Natural killer cell (primary cell): ENCODE data around the gene CCNDBP1. TPM values are rescaled to one million over a fixed set of nuclear protein-coding genes. Genes with fewer than 3 reads are reported as not detected.
A peak's percentile ranks its signal among the peaks of the same experiment; 100 is the strongest.
"Not testable (repeated sequence)": the region's sequence is repeated elsewhere in the genome, so short reads cannot be mapped to it uniquely, and the experiment has no call there.

ENCODE experiments used
- ATAC-seq, 3 donors: fragments of 150-1000 bp in 2 of 3; fragments of 200-7000 bp in 1 of 3; cut with Tn5 transposase; 1 replicate in 1 of 3; 2 replicates in 2 of 3; pipeline ENCODE4 v1.10.0; 2021; ENCODE audit warnings: mild to moderate bottlenecking in 2 of 3, moderate library complexity in 2 of 3
- DNase-seq, 2 donors: peaks; one replicate each; pipeline versions ENCODE4 v3.0.0 to v3.0.0-alpha.2; 2013 to 2021; ENCODE audit warnings: mixed read lengths in 1 of 2
- H3K27ac ChIP-seq: one replicate; pipeline ENCODE4 v1.5.1; 2013; ENCODE audit warnings: mild to moderate bottlenecking, low read length
- H3K27me3 ChIP-seq: one replicate; pipeline ENCODE4 v1.6.1; 2013; ENCODE audit warnings: low read length; ENCODE audit not compliant: control insufficient read depth, insufficient read depth
- H3K36me3 ChIP-seq: one replicate; pipeline ENCODE4 v1.6.1; 2013; ENCODE audit warnings: low read length; ENCODE audit not compliant: control insufficient read depth, insufficient read depth
- H3K4me1 ChIP-seq: one replicate; pipeline ENCODE4 v1.6.1; 2013; ENCODE audit warnings: low read length; ENCODE audit not compliant: control insufficient read depth, insufficient read depth
- H3K4me3 ChIP-seq: one replicate; pipeline ENCODE4 v1.5.1; 2013; ENCODE audit warnings: low read length
- H3K9me3 ChIP-seq: one replicate; pipeline ENCODE4 v1.6.1; 2013; ENCODE audit warnings: low read length; ENCODE audit not compliant: control insufficient read depth, insufficient read depth
- H3K27ac Mint-ChIP-seq, 2 donors: one replicate each; pipeline ENCODE4 v1.8.0; 2022; ENCODE audit warnings: mild to moderate bottlenecking in 2 of 2, mixed read lengths in 2 of 2, moderate library complexity in 1 of 2
- H3K27me3 Mint-ChIP-seq, 2 donors: one replicate each; pipeline ENCODE4 v1.8.0; 2022; ENCODE audit warnings: low read depth in 2 of 2, mixed read lengths in 2 of 2
- H3K36me3 Mint-ChIP-seq: one replicate; pipeline ENCODE4 v1.8.0; 2022; ENCODE audit warnings: mixed read lengths
- H3K4me1 Mint-ChIP-seq, 2 donors: one replicate each; pipeline ENCODE4 v1.8.0; 2022; ENCODE audit warnings: mixed read lengths in 2 of 2
- H3K4me3 Mint-ChIP-seq: one replicate; pipeline ENCODE4 v1.8.0; 2022; ENCODE audit warnings: mild to moderate bottlenecking, moderate library complexity, mixed read lengths
- H3K9me3 Mint-ChIP-seq, 2 donors: one replicate each; pipeline ENCODE4 v1.8.0; 2022; ENCODE audit warnings: mixed read lengths in 2 of 2
- CTCF ChIP-seq: fragments of 200-600 bp; IDR thresholded peaks from one replicate; pipeline ENCODE4 v1.8.0; 2022; ENCODE audit warnings: antibody characterized with exemption
- WGBS: methylation state at CpG from one replicate; pipeline ENCODE4 v1.1.7; 2013; ENCODE audit warnings: missing lambda C conversion rate; ENCODE audit not compliant: insufficient coverage; 5-methylcytosine and 5-hydroxymethylcytosine counted together
- intact Hi-C: fragments of 100-400 bp; cut with micrococcal nuclease; formaldehyde crosslinking; loops from one replicate; pipeline ENCODE4 v1.14.2; 2022
- total RNA-seq, 4 donors: library from RNA; stranded (reverse); fragments of 120-200 nt in 1 of 4; gene quantifications; one replicate each; pipeline versions ENCODE4 v1.2.3 to v1.2.4, GENCODE V29; 2013 to 2022

The CCNDBP1 gene
- total RNA-seq, 3 donors from 2014 or later (not counting 1 experiment from before 2014, with no cell fraction given), result 120 to 150 (median 129) TPM

GRCh38 chr15:43221422-43221821, 36.2 kb downstream of the CCNDBP1 start:
- no CpG with 5 or more reads among the region's 1 CpG for WGBS
- peaks cover 21 to 29% of the 10 kb centered on the region in 2 donors for H3K4me1 Mint-ChIP-seq
- no peak for DNase-seq
- no peak overlapping the region for H3K4me3 ChIP-seq
- no peak overlapping the region for H3K27ac Mint-ChIP-seq
- H3K36me3 Mint-ChIP-seq, result no peaks in the 10 kb centered on the region
- intact Hi-C loops, result no loop called here
- H3K27me3 ChIP-seq, result no peaks in the 10 kb centered on the region
- H3K9me3 ChIP-seq, result no peaks in the 10 kb centered on the region
- no peak overlapping the region for H3K27ac ChIP-seq
- no peak overlapping the region for H3K4me3 Mint-ChIP-seq
- H3K36me3 ChIP-seq, result no peaks in the 10 kb centered on the region
- H3K4me1 ChIP-seq, result peaks cover 16% of the 10 kb centered on the region
- H3K27me3 Mint-ChIP-seq, result peaks cover 7 to 11% of the 10 kb centered on the region in 2 donors
- ATAC-seq, result no peak
- H3K9me3 Mint-ChIP-seq, result no peaks in the 10 kb centered on the region
- TF ChIP-seq CTCF, result no peak

- H3K27ac Mint-ChIP-seq, result peak overlapping the region in 1 of 2 donors; percentile 78
- H3K36me3 ChIP-seq, result no peaks in the 10 kb centered on the region
- H3K9me3 Mint-ChIP-seq, result no peaks in the 10 kb centered on the region
- H3K36me3 Mint-ChIP-seq, result no peaks in the 10 kb centered on the region
- no peak overlapping the region for H3K4me3 ChIP-seq
- peak; percentile 67 for TF ChIP-seq CTCF
- peak in 1 of 2 donors; percentile 79 for DNase-seq
- no peaks in the 10 kb centered on the region for H3K9me3 ChIP-seq
- peaks cover 16 to 18% of the 10 kb centered on the region in 2 donors for H3K4me1 Mint-ChIP-seq
- H3K4me1 ChIP-seq, result peaks cover 7% of the 10 kb centered on the region
- WGBS, result 40% methylated on average over 16 of the region's 16 CpGs
- H3K4me3 Mint-ChIP-seq, result peak overlapping the region; percentile 70
- ATAC-seq, result peak; percentile 77 to 87 (median 84)
- intact Hi-C loops, result loop anchor here (1.0 kb wide), 1 partner anchor 60 kb away; no protein-coding TSS in a partner anchor
- H3K27ac ChIP-seq, result no peak overlapping the region
- H3K27me3 ChIP-seq, result no peaks in the 10 kb centered on the region
- H3K27me3 Mint-ChIP-seq, result peaks cover 7 to 11% of the 10 kb centered on the region in 2 donors
Measured at GRCh38 chr15:43225201-43225949, 40.2 kb downstream of the CCNDBP1 start.

GRCh38 chr15:43225950-43226255, 40.7 kb downstream of the CCNDBP1 start:
- peak overlapping the region; percentile 70 for H3K4me3 Mint-ChIP-seq
- peaks cover 7 to 11% of the 10 kb centered on the region in 2 donors for H3K27me3 Mint-ChIP-seq
- not testable (repeated sequence) for H3K27me3 ChIP-seq, H3K36me3 Mint-ChIP-seq, H3K9me3 ChIP-seq, H3K4me1 ChIP-seq, H3K9me3 Mint-ChIP-seq, H3K27ac ChIP-seq, ATAC-seq, H3K36me3 ChIP-seq, H3K4me3 ChIP-seq, DNase-seq
- peak overlapping the region in 1 of 2 donors; percentile 78 for H3K27ac Mint-ChIP-seq
- WGBS, result 43% methylated on average over 12 of the region's 12 CpGs
- intact Hi-C loops, result loop anchor here (1.0 kb wide), 1 partner anchor 59 kb away; no protein-coding TSS in a partner anchor
- H3K4me1 Mint-ChIP-seq, result peaks cover 12 to 14% of the 10 kb centered on the region in 2 donors

DNA sequence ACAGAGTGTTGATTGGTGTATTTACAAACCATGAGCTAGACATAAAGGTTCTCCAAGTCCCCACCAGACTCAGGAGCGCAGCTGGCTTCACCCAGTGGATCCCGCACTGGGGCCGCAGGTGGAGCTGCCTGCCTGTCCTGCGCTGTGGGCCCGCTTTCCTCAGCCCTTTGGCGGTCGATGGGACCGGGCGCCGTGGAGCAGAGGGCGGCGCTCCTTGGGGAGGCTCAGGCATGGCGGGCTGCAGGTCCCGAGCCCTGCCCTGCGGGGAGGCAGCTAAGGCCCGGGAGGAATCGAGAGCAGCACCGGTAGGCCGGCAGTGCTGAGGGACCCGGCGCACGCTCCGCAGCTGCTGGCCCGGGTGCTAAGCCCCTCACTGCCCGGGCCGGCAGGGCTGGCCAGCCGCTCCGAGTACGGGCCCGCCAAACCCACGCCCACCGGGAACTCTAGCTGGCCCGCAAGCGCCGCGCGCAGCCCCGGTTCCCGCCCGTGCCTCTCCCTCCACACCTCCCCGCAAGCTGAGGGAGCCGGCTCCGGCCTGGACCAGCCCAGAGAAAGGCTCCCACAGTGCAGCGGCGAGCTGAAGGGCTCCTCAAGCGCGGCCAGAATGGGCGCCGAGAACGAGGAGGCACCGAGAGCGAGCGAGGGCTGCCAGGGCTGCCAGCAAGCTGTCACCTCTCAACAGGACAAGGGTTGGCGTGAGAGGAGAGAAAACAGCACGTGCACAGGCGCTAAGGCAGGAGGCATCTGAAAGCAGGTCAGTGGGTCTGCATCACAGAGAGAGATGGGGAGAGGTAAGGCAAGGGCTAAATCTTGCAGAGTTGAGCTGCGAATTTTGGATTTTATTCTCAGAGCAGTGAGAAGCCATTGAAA, 41.5 kb downstream of the CCNDBP1 start:
- intact Hi-C loops, result no loop called here
- Mint-ChIP-seq H3K4me1 (peaks cover 9 to 10% of the 10 kb centered on the region in 2 donors), H3K9me3 (no peaks in the 10 kb centered on the region)

More for the DNA sequence above, 41.5 kb downstream of the CCNDBP1 start:
- ATAC-seq (no peak), DNase-seq (no peak)
- H3K36me3 ChIP-seq, result no peaks in the 10 kb centered on the region
- no peak overlapping the region for H3K27ac ChIP-seq
- no peaks in the 10 kb centered on the region for H3K36me3 Mint-ChIP-seq
- no peak overlapping the region for H3K4me3 Mint-ChIP-seq
- no peaks in the 10 kb centered on the region for H3K27me3 ChIP-seq
- H3K27ac Mint-ChIP-seq, result no peak overlapping the region
- no peak for TF ChIP-seq CTCF
- WGBS, result 95% methylated on average over 57 of the region's 57 CpGs
- peaks cover 6% of the 10 kb centered on the region for H3K4me1 ChIP-seq
- H3K27me3 Mint-ChIP-seq, result peaks cover 7 to 11% of the 10 kb centered on the region in 2 donors
- H3K4me3 ChIP-seq, result no peak overlapping the region
- no peaks in the 10 kb centered on the region for H3K9me3 ChIP-seq
